Measurements from ENCODE around the gene HDDC3. TPM values are rescaled to one million over a fixed set of nuclear protein-coding genes. Genes with fewer than 3 reads are reported as not detected.

The HDDC3 gene
- total RNA-seq, 6 experiments from 2014 or later, result 11.2 to 15.7 (median 13.5) TPM

GRCh38 chr15:90907838-90908507 lies 24.4 kb downstream of the HDDC3 start:
- DNase-seq, result no peak

DNA sequence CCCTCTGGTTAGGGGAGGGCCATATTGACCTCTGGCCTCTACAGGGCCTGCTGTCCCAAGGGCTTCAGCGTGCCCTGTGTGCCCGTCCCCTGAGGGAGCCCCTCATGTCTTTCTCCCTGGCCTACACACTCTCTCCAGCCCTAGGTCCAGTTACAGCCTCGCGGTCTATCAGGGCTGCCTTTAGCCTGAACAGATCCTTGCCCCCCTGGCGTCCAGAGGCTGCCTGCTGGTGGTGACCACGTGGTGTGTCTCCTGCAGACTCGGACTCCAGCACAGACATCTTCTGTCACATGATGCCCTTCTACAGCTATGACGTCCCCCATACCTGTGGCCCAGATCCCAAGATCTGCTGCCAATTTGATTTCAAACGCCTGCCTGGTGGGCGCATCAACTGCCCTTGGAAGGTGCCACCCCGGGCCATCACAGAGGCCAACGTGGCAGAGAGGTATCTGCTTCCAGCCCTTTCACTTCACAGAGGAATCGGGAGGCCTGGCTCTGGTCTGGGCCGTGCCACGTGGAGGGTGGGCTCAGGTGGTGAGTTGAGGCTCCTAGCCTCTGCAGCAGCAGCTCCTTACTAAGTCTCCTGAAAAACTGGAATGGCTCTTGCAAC lies 25.2 kb downstream of the HDDC3 start:
- Mint-ChIP-seq H3K36me3 (ENCODE audit: low read depth) (peaks cover 6% of the 10 kb centered on the region), H3K9me3 (no peaks in the 10 kb centered on the region), H3K27ac (no peak overlapping the region), H3K4me1 (ENCODE audit: low read depth) (peaks cover 6% of the 10 kb centered on the region), H3K4me3 (no peak overlapping the region), H3K27me3 (ENCODE audit: insufficient read depth) (no peaks in the 10 kb centered on the region)
- no peak for TF ChIP-seq CTCF (IDR thresholded peaks at IDR 0.05)
- DNase-seq, result no peak

More at GRCh38 chr15:90907838-90908507, 24.4 kb downstream of the HDDC3 start:
- H3K9me3 Mint-ChIP-seq, result no peaks in the 10 kb centered on the region
- H3K27me3 Mint-ChIP-seq (ENCODE audit: insufficient read depth), result no peaks in the 10 kb centered on the region
- TF ChIP-seq CTCF (IDR thresholded peaks at IDR 0.05), result no peak
- H3K4me3 Mint-ChIP-seq, result no peak overlapping the region
- H3K36me3 Mint-ChIP-seq (ENCODE audit: low read depth), result peaks cover 7% of the 10 kb centered on the region
- H3K27ac Mint-ChIP-seq, result no peak overlapping the region
- peaks cover 6% of the 10 kb centered on the region for H3K4me1 Mint-ChIP-seq (ENCODE audit: low read depth)

GRCh38 chr15:90906181-90906849 lies 26.0 kb downstream of the HDDC3 start:
- H3K9me3 Mint-ChIP-seq, result no peaks in the 10 kb centered on the region
- peaks cover 6% of the 10 kb centered on the region for H3K36me3 Mint-ChIP-seq (ENCODE audit: low read depth)
- no peaks in the 10 kb centered on the region for H3K27me3 Mint-ChIP-seq (ENCODE audit: insufficient read depth)
- no peak for DNase-seq
- H3K4me3 Mint-ChIP-seq, result no peak overlapping the region
- TF ChIP-seq CTCF (IDR thresholded peaks at IDR 0.05), result no peak
- H3K27ac Mint-ChIP-seq, result no peak overlapping the region
- peaks cover 14% of the 10 kb centered on the region for H3K4me1 Mint-ChIP-seq (ENCODE audit: low read depth)

- TF ChIP-seq CTCF (IDR thresholded peaks at IDR 0.05), result no peak
- Mint-ChIP-seq H3K4me3 (no peak overlapping the region), H3K27me3 (ENCODE audit: insufficient read depth) (no peaks in the 10 kb centered on the region)
These were observed 26.8 kb downstream of the HDDC3 start for GRCh38 chr15:90905306-90906180.

GRCh38 chr15:90904746-90905145 lies 27.6 kb downstream of the HDDC3 start:
- Mint-ChIP-seq H3K4me3 (no peak overlapping the region), H3K9me3 (no peaks in the 10 kb centered on the region), H3K27ac (no peak overlapping the region), H3K4me1 (ENCODE audit: low read depth) (peaks cover 17% of the 10 kb centered on the region), H3K36me3 (ENCODE audit: low read depth) (peaks cover 6% of the 10 kb centered on the region), H3K27me3 (ENCODE audit: insufficient read depth) (no peaks in the 10 kb centered on the region)
- TF ChIP-seq CTCF (IDR thresholded peaks at IDR 0.05), result no peak
- DNase-seq, result no peak

More at GRCh38 chr15:90905306-90906180, 26.8 kb downstream of the HDDC3 start:
- H3K27ac Mint-ChIP-seq, result no peak overlapping the region
- peaks cover 17% of the 10 kb centered on the region for H3K4me1 Mint-ChIP-seq (ENCODE audit: low read depth)
- no peaks in the 10 kb centered on the region for H3K9me3 Mint-ChIP-seq
- peaks cover 6% of the 10 kb centered on the region for H3K36me3 Mint-ChIP-seq (ENCODE audit: low read depth)
- DNase-seq, result no peak
